ENCODE measurements around the gene VMAC. TPM values are rescaled to one million over a fixed set of nuclear protein-coding genes. Genes with fewer than 3 reads are reported as not detected.

VMAC gene
- total RNA-seq, 2 experiments from 2014 or later = 23.4 to 25.3 TPM

DNA sequence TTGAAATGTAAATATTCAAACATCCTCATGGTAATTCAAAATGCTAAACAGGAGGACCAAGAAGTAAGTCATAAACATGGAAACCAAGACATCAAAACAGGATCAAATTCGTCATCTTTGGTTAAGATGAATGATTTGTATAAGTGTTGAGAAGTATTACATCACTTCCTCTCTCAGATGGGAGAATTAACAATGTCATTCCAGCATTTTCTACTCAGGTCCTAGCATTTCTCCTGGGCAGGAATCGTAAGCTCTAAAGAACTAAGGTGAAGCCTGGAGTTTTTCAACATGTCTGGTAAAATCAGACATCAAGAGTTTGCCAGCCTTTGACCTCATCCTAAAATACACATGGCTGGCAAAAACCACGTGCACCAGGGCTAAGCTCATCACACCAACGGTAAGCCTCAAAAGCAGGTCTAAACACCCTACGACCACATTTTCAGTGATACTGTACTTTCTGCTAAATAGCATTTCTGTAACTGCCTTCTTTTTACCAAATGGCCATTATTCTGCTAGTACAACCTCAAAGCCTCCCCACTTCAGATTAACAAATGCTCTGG, 48.4 kb downstream of the VMAC start:
- Mint-ChIP-seq H3K27me3 (no peaks in the 10 kb centered on the region), H3K4me1 (ENCODE audit: low read depth) (peaks cover 94% of the 10 kb centered on the region), H3K4me3 (peak overlapping the region; percentile 50), H3K27ac (peak overlapping the region; percentile 92), H3K36me3 (ENCODE audit: low read depth) (peaks cover 31% of the 10 kb centered on the region), H3K9me3 (no peaks in the 10 kb centered on the region)
- H3K4me3 ChIP-seq (ENCODE audit: low read length) = peak overlapping the region; percentile 26
- H3K27ac ChIP-seq (ENCODE audit: low read depth in 1 of 2, low read length in 2 of 2) = peak overlapping the region; percentile 37 to 55
- peak in 1 of 14 experiments; percentile 32 for DNase-seq
- H3K36me3 ChIP-seq (ENCODE audit: insufficient read depth, low read length) = peaks cover 14% of the 10 kb centered on the region
- TF ChIP-seq, protein P1, sequence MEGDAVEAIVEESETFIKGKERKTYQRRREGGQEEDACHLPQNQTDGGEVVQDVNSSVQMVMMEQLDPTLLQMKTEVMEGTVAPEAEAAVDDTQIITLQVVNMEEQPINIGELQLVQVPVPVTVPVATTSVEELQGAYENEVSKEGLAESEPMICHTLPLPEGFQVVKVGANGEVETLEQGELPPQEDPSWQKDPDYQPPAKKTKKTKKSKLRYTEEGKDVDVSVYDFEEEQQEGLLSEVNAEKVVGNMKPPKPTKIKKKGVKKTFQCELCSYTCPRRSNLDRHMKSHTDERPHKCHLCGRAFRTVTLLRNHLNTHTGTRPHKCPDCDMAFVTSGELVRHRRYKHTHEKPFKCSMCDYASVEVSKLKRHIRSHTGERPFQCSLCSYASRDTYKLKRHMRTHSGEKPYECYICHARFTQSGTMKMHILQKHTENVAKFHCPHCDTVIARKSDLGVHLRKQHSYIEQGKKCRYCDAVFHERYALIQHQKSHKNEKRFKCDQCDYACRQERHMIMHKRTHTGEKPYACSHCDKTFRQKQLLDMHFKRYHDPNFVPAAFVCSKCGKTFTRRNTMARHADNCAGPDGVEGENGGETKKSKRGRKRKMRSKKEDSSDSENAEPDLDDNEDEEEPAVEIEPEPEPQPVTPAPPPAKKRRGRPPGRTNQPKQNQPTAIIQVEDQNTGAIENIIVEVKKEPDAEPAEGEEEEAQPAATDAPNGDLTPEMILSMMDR (IDR thresholded peaks at IDR 0.05) = no peak
- no peaks in the 10 kb centered on the region for H3K9me3 ChIP-seq (ENCODE audit: control insufficient read depth in 1 of 2, insufficient read depth in 1 of 2, low read length in 2 of 2)
- intact Hi-C loops (cut with DNase I, micrococcal nuclease) = loop anchor here in 1 of 2 experiments (1.0 kb wide), 1 partner anchor 9 kb away; no protein-coding TSS in a partner anchor
- CTCF ChIA-PET = interaction anchor here (1.1 to 2.8 kb wide), 5 partner anchors 9 to 149 kb away, joined by 3 to 13 read pairs (median 5); no protein-coding TSS in a partner anchor
- no peaks in the 10 kb centered on the region for H3K27me3 ChIP-seq (ENCODE audit: control insufficient read depth in 1 of 2, insufficient read depth in 2 of 2, low read length in 2 of 2)
- ATAC-seq (ENCODE audit: poor library complexity) = no peak
- POLR2A ChIA-PET = interaction anchor here (2.1 to 7.4 kb wide), 2 partner anchors 8 to 49 kb away, joined by 7 to 93 read pairs; partner anchors contain the start of gene NDUFA11
- peaks cover 88% of the 10 kb centered on the region for H3K4me1 ChIP-seq (ENCODE audit: insufficient read depth, low read length)

DNA sequence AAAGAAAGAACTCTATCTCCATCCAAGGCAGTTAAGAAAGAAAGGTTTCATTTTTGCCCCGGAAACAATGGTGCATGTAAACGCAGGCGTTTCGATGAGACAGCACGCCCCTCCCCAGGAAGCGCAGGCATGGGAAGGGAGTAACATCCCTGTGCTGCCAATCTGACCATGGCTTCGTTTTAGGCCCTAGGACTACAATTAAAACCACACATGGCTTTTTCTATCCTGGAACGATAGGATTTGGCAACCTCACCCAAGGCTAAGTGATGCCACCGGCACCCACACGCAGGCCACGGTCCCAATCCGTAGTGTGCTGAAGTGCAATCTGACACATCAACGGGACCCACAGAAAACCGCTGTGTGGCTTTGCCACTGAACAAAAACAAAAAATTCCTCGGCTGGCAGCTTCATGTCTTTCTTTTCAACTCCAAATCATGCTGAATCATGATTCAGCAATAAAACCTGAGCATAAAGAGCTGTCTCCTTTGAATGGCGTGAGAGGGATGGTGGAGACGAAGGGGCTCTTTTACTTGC, 49.1 kb downstream of the VMAC start:
- H3K27ac ChIP-seq (ENCODE audit: low read depth in 1 of 2, low read length in 2 of 2) = peak overlapping the region; percentile 37 to 55
- H3K27me3 ChIP-seq (ENCODE audit: control insufficient read depth in 1 of 2, insufficient read depth in 2 of 2, low read length in 2 of 2) = no peaks in the 10 kb centered on the region
- ChIA-PET CTCF (interaction anchor here (1.1 to 2.8 kb wide), 3 partner anchors 8 to 27 kb away, joined by 3 to 13 read pairs (median 3); no protein-coding TSS in a partner anchor), POLR2A (interaction anchor here (0.7 to 2.1 kb wide), 4 partner anchors 8 to 506 kb away, joined by 3 to 7 read pairs (median 6); partner anchors contain the start of genes NDUFA11 and SLC25A23)
- Mint-ChIP-seq H3K9me3 (no peaks in the 10 kb centered on the region), H3K4me1 (ENCODE audit: low read depth) (peaks cover 94% of the 10 kb centered on the region), H3K27me3 (no peaks in the 10 kb centered on the region), H3K27ac (peak overlapping the region; percentile 92), H3K4me3 (peak overlapping the region; percentile 50), H3K36me3 (ENCODE audit: low read depth) (peaks cover 27% of the 10 kb centered on the region)
- H3K4me1 ChIP-seq (ENCODE audit: insufficient read depth, low read length) = peaks cover 88% of the 10 kb centered on the region
- peak; percentile 12 for ATAC-seq (ENCODE audit: poor library complexity)
- peaks cover 21% of the 10 kb centered on the region for H3K36me3 ChIP-seq (ENCODE audit: insufficient read depth, low read length)
- H3K9me3 ChIP-seq (ENCODE audit: control insufficient read depth in 1 of 2, insufficient read depth in 1 of 2, low read length in 2 of 2) = no peaks in the 10 kb centered on the region
- peak in 9 of 14 experiments; percentile 19 to 67 (median 41) for DNase-seq
- H3K4me3 ChIP-seq (ENCODE audit: low read length) = peak overlapping the region; percentile 26
- intact Hi-C loops (cut with DNase I, micrococcal nuclease) = loop anchor here in 1 of 2 experiments (1.0 kb wide), 1 partner anchor 9 kb away; no protein-coding TSS in a partner anchor
- TF ChIP-seq, protein P1 (IDR thresholded peaks at IDR 0.05) = no peak

DNA sequence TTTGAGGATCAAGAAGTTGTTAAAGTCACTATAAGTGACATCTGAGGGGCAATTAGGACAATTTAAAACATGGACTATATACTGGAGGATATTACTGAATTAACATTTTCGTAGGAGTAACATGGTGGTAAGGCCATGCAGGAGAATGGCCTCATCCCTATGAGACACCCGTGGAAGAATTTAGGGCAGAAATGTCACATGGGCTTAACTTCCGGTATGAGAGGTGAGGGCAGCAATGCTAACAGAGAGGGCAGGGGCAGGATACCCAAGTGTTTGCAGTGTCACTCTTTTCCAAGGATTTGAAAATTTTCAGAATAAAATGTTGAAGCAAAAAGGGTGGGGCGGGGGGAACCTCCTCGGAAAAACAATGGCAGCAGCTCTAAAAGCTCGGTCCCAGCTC, 49.6 kb downstream of the VMAC start:
- DNase-seq (no peak), ATAC-seq (ENCODE audit: poor library complexity) (no peak)
- Histone ChIP-seq H3K9me3 (ENCODE audit: control insufficient read depth in 1 of 2, insufficient read depth in 1 of 2, low read length in 2 of 2) (no peaks in the 10 kb centered on the region), H3K36me3 (ENCODE audit: insufficient read depth, low read length) (peaks cover 23% of the 10 kb centered on the region), H3K4me3 (ENCODE audit: low read length) (no peak overlapping the region), H3K4me1 (ENCODE audit: insufficient read depth, low read length) (peaks cover 88% of the 10 kb centered on the region), H3K27me3 (ENCODE audit: control insufficient read depth in 1 of 2, insufficient read depth in 2 of 2, low read length in 2 of 2) (no peaks in the 10 kb centered on the region), H3K27ac (ENCODE audit: low read depth in 1 of 2, low read length in 2 of 2) (peak overlapping the region; percentile 37 to 55)
- Mint-ChIP-seq H3K4me3 (peak overlapping the region; percentile 50), H3K27me3 (no peaks in the 10 kb centered on the region), H3K4me1 (ENCODE audit: low read depth) (peaks cover 94% of the 10 kb centered on the region), H3K9me3 (no peaks in the 10 kb centered on the region), H3K27ac (peak overlapping the region; percentile 92), H3K36me3 (ENCODE audit: low read depth) (peaks cover 24% of the 10 kb centered on the region)
- CTCF ChIA-PET = interaction anchor here (1.1 kb wide), 1 partner anchor 7 kb away, joined by 3 read pairs; no protein-coding TSS in a partner anchor
- TF ChIP-seq, protein P1 (IDR thresholded peaks at IDR 0.05) = no peak
- intact Hi-C loops (cut with DNase I, micrococcal nuclease) = no loop called here
- POLR2A ChIA-PET = interaction anchor here (0.7 to 2.1 kb wide), 4 partner anchors 8 to 505 kb away, joined by 3 to 7 read pairs (median 6); partner anchors contain the start of genes NDUFA11 and SLC25A23

Measured in CD4-positive, alpha-beta T cell (primary cell).